Suprapubic skin (tissue), 4 donors: Measurements from ENCODE around the gene TOP1.

Source experiments
- EP300 ChIP-seq: sonication (generic); formaldehyde crosslinking; IDR thresholded peaks from one replicate; pipeline ENCODE4 v1.6.1; 2017; ENCODE audit warnings: antibody characterized with exemption
- POLR2A ChIP-seq, 2 donors: fragments of 450-650 bp; IDR thresholded peaks; one replicate each; pipeline ENCODE4 v1.6.1; 2017; ENCODE audit warnings: antibody characterized with exemption in 2 of 2, mild to moderate bottlenecking in 2 of 2, moderate library complexity in 2 of 2
- POLR2AphosphoS5 ChIP-seq, 3 donors: sonication (generic); formaldehyde crosslinking; IDR thresholded peaks; one replicate each; pipeline ENCODE4 v1.6.1; 2017; ENCODE audit warnings: antibody characterized with exemption in 3 of 3
- TF ChIP-seq, protein P1 (sequence below), 2 donors: fragments of 200-600 bp in 1 of 2; fragments of 450-650 bp in 1 of 2; sonication (generic) in 1 of 2; IDR thresholded peaks; one replicate each; pipeline ENCODE4 v1.5.1; 2016 to 2019; ENCODE audit warnings: antibody characterized with exemption in 2 of 2, mild to moderate bottlenecking in 1 of 2, moderate library complexity in 1 of 2

GRCh38 chr20:41014561-41015088 is 14.0 kb upstream of the TOP1 start:
- TF ChIP-seq, protein P1, sequence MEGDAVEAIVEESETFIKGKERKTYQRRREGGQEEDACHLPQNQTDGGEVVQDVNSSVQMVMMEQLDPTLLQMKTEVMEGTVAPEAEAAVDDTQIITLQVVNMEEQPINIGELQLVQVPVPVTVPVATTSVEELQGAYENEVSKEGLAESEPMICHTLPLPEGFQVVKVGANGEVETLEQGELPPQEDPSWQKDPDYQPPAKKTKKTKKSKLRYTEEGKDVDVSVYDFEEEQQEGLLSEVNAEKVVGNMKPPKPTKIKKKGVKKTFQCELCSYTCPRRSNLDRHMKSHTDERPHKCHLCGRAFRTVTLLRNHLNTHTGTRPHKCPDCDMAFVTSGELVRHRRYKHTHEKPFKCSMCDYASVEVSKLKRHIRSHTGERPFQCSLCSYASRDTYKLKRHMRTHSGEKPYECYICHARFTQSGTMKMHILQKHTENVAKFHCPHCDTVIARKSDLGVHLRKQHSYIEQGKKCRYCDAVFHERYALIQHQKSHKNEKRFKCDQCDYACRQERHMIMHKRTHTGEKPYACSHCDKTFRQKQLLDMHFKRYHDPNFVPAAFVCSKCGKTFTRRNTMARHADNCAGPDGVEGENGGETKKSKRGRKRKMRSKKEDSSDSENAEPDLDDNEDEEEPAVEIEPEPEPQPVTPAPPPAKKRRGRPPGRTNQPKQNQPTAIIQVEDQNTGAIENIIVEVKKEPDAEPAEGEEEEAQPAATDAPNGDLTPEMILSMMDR (IDR thresholded peaks at IDR 0.05), result no peak
- TF ChIP-seq POLR2A (IDR thresholded peaks at IDR 0.05) (no peak), POLR2AphosphoS5 (IDR thresholded peaks at IDR 0.05) (no peak), EP300 (no peak)
